NCI-H2196 treated with DMSO at 0.1 percent for 48 hours (cell line): ENCODE measurements around the gene ABCC12.
A peak's percentile ranks its signal among the peaks of the same experiment; 100 is the strongest.

Experiments
- DNase-seq: peaks from one replicate; lab custom pipeline; 2025; ENCODE audit not compliant: unreplicated experiment; lab: John Stamatoyannopoulos, UW

ABCC12 gene

GRCh38 chr16:48133455-48134211, 22.2 kb downstream of the ABCC12 start:
- no peak for DNase-seq

- DNase-seq = no peak
These were observed 23.1 kb downstream of the ABCC12 start for GRCh38 chr16:48132696-48133095.

DNA sequence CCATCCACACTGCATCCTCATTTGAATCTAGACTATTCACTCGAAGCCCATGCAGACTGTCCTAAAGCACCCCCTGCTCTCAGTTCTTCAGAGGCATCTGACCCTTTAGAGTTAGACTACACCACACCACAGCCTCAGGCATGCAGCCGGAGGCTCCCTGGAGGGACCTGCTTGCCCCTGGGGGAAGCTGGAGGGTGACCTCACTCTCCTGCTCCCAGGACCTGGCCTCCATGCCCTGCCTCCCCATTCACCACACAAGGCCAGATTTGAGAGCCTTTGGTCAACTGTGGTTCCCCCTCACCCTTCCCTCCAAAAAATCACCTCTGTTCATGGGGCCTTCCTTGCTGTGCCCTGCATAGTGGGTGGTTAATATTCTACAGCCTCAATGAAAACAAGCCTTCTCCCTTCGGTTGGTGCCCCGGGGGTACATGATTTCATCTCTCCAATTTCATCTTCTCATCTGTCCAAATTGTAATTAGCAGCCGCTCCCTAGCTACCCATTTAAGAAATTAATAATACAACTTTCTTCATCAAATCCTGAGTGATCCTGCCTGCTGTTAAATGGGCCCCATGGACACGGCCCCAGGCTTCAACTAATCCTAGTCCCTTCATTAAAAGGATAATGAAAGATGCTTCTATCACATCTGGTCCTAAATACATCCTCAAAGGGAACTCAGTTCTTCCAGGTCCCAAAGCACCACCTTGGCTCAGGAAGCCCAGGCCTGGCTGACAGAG, 24.4 kb downstream of the ABCC12 start:
- no peak for DNase-seq

DNA sequence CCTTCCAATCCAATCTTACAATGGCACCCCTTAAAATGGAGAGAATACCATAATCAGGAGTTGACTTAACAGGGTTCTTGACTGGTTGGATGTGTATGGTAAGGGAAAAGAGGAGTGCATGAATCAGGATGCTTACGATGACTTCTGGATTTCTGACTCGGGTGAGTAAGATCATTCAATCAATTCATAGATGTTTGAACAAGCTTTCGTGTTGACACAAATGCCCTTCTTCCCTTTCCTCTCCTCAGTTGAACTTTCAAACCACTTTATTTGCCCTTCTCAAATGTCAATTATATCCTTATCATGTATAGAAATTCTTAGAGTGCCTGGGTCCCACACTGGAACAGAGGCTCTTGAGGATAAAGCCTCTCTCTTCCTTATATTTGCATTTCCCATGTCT, 25.9 kb downstream of the ABCC12 start:
- no peak for DNase-seq

GRCh38 chr16:48128769-48129168, 27.0 kb downstream of the ABCC12 start:
- no peak for DNase-seq

GRCh38 chr16:48126801-48127644, 28.8 kb downstream of the ABCC12 start:
- peak; percentile 39 for DNase-seq

GRCh38 chr16:48125888-48126287, 29.9 kb downstream of the ABCC12 start:
- no peak for DNase-seq

DNA sequence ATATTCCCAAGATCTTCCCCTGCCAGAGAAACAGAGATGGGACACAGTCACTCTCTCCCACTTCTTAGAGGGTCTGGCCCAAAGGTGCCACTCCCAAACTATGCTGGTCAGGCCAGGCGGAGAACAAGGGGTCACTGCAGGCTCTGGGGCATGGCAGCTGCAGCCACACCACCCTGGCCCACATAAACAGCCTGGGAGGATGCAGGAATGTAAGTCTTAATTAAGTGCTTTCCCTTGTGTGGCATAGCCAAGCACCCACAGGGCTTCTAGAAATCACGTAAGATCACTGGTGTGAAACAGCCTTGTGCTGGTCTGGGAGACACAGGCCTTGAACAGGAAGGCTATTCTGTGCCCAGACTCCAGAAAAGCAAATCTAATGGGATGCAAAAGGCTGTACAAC, 31.5 kb downstream of the ABCC12 start:
- DNase-seq = no peak

GRCh38 chr16:48123104-48123788, 32.5 kb downstream of the ABCC12 start:
- no peak for DNase-seq

- DNase-seq = no peak
These were observed 34.5 kb downstream of the ABCC12 start for GRCh38 chr16:48121276-48121675.

DNA sequence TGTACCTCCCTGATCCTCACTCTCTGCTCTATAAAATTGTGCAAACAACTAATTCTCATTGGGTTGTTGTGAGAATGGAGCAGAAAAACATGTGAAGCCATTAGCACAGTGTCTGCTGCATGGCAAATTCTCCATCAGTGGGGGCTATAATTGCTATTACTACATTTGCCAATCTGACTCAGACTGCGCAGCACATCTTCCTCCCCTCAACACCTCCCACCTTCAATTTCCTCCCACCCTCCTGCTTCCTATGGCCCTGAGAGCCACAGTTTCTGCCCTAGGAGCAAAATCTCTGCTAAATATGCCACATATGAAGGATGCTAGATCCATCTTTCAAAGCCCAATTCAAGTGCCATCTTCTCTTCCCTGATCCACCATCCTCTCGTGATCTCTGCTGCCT, 37.0 kb downstream of the ABCC12 start:
- no peak for DNase-seq

DNA sequence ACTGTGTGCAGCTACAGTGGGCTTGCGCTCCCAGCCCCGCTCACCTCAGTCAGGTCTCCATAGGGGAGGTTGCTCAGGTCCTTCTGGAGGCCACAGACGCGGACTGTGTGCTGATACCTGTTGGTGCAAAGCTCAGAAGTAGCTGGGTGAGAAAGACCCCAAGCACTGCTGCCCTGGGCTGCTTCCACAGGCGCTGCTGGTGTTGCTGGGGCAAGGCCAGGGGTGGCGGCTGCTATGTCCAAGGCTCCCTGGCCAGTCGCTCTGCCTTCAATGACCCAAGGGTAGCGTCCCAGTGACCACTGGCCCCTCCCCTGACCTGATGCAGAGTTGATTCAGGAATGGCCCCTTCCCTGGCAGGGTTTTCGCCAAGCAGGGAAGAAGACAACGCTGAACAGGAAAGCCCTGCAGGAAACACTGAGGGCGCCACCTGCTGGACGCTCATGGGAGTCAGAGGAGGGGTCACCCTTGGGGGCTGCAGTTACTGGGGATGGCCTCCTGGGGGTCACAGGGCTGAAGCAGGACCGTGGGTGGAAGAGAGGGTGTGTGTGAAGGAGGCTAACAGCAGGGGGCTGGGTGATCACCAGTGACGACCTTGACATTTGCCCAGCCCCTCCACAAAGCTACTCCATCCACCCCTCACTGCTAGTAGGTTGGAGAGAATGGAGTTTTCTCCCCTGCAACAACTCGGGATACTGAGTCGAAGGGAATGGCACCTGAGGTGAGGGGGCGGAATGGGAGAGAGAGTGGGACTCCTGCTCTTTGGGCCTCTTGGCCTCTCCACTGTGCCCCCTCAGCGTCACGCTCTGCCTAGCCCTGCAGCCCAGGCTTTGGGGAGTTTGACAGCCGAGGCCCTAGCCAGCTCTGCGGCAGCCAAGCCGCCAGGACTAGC, 38.3 kb downstream of the ABCC12 start:
- DNase-seq = no peak

- DNase-seq = no peak
These were observed 40.5 kb downstream of the ABCC12 start for GRCh38 chr16:48115299-48115698.

DNA sequence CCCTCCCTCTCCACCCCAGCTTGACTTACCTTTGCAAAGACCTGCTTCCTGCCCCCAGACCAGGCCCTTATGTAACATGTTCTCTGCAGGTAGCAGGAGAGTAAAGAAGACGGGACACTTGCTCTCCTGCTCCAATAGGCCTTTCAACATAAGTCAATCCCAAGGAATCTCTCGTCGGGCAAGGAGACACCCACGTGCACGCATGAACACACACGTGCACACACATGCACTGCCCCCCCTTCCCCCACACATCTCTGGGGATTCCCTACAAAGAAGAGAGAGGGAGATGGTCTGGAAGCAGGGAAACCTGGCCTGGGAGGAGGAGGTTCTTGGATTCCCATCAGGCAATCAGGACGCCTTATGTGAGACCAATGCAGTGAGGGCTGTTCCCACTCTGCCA, 41.4 kb downstream of the ABCC12 start:
- no peak for DNase-seq

GRCh38 chr16:48113471-48113870, 42.3 kb downstream of the ABCC12 start:
- DNase-seq = no peak

GRCh38 chr16:48113001-48113400, 42.8 kb downstream of the ABCC12 start:
- no peak for DNase-seq

DNA sequence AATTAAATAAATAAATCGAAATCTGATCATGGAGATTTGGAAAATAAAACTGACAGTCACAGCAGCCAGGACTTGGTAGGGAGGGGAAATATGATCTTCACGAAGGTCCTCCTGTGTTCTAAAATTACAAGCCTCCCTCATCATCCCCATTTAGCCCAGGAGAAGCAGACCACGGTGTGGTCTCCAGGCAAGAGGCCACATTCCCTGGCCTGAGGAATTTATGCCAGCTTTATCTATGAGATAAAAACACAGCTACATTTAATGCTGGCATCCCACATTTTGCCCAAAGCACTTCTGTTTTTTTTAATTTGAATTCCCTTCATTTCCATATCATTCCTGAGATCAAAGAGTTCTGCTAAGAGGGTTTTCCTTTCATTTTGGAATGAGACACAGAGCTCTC, 43.2 kb downstream of the ABCC12 start:
- no peak for DNase-seq

GRCh38 chr16:48110982-48111381, 44.8 kb downstream of the ABCC12 start:
- DNase-seq = no peak

DNA sequence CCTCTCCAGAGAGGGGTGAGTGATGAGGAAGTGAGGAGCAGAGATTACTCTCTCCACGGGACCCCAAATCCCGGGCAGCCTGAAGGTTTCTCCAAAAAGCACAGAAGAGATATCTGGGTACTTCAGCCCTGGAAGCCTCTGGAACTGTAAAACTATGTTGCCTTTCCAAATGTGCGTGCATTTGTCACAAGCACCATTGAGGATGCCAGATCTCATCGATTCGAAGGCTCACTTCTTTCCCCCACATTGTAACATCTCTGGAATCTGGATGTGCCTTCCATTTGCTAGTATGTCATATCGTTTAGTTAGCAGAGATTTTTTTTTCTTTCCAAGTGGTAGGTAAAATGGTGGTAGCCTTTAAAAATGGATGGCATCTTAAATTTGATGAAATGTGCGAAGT, 45.8 kb downstream of the ABCC12 start:
- DNase-seq = no peak

DNA sequence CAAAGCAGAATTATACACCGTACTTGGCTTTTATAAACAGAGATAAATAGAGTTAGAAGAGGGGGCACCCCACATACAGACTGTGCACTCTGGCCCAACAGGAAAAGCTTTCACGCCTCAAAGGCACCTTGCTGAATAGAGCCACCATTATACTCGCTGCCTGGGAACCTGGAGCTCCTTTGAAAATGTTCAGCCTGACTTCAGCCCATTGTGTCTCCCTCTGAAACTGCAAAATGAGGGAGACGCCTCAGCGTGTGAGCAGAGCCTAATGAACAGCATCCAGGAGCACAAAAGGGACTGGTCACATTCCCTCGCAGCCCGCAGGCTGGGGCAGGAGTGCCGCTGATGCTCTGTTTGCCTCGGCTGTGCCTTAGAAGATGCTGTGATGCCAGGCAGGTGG, 46.3 kb downstream of the ABCC12 start:
- DNase-seq = no peak
